BE2C (cell line): ENCODE data around the gene STK32A.

ENCODE experiments used
- DNase-seq: peaks from one replicate; pipeline ENCODE4 v3.0.0-alpha.2; 2020
- H3K27me3 ChIP-seq: fragments of 250-450 bp; sonication (Bioruptor Pico); 2 replicates; pipeline ENCODE4 v1.5.1; 2020; ENCODE audit warnings: mild to moderate bottlenecking
- H3K36me3 ChIP-seq: fragments of 250-450 bp; sonication (Bioruptor Pico); 2 replicates; pipeline ENCODE4 v1.5.1; 2020; ENCODE audit warnings: mild to moderate bottlenecking
- H3K4me1 ChIP-seq: fragments of 250-450 bp; sonication (Bioruptor Pico); 2 replicates; pipeline ENCODE4 v1.5.1; 2020
- H3K4me3 ChIP-seq: 2 replicates; pipeline ENCODE4 v1.5.1; 2011; ENCODE audit warnings: low read depth, low read length
- H3K9me3 ChIP-seq: fragments of 250-450 bp; sonication (Bioruptor Pico); 2 replicates; pipeline ENCODE4 v1.5.1; 2020
- CTCF ChIP-seq: IDR thresholded peaks from 2 replicates; pipeline ENCODE4 v1.5.1; 2012; ENCODE audit warnings: mild to moderate bottlenecking, low read depth, low read length

Gene STK32A

GRCh38 chr5:147245381-147246165, 10.7 kb downstream of the STK32A start:
- Histone ChIP-seq H3K27me3 (no peaks in the 10 kb centered on the region), H3K9me3 (no peaks in the 10 kb centered on the region), H3K4me1 (no peaks in the 10 kb centered on the region), H3K4me3 (no peak overlapping the region), H3K36me3 (no peaks in the 10 kb centered on the region)
- no peak for DNase-seq
- no peak for TF ChIP-seq CTCF

- DNase-seq: no peak
- H3K27me3 ChIP-seq: no peaks in the 10 kb centered on the region
- H3K4me1 ChIP-seq: no peaks in the 10 kb centered on the region
- TF ChIP-seq CTCF: no peak
- H3K9me3 ChIP-seq: no peaks in the 10 kb centered on the region
- H3K36me3 ChIP-seq: no peaks in the 10 kb centered on the region
- no peak overlapping the region for H3K4me3 ChIP-seq
These were observed 13.7 kb downstream of the STK32A start for GRCh38 chr5:147248561-147248960.

GRCh38 chr5:147259837-147260236, 25.0 kb downstream of the STK32A start:
- DNase-seq: no peak
- no peaks in the 10 kb centered on the region for H3K4me1 ChIP-seq
- no peaks in the 10 kb centered on the region; the same call in 1 of the 2 replicates for H3K9me3 ChIP-seq
- H3K36me3 ChIP-seq: no peaks in the 10 kb centered on the region
- H3K27me3 ChIP-seq: peaks cover 23% of the 10 kb centered on the region
- no peak for TF ChIP-seq CTCF
- no peak overlapping the region for H3K4me3 ChIP-seq

- no peak for DNase-seq
- TF ChIP-seq CTCF: no peak
- Histone ChIP-seq H3K4me3 (no peak overlapping the region), H3K4me1 (no peaks in the 10 kb centered on the region), H3K9me3 (no peaks in the 10 kb centered on the region; the same call in 1 of the 2 replicates), H3K27me3 (peaks cover 17% of the 10 kb centered on the region), H3K36me3 (no peaks in the 10 kb centered on the region)
These were observed 32.4 kb downstream of the STK32A start for GRCh38 chr5:147267082-147267832.

DNA sequence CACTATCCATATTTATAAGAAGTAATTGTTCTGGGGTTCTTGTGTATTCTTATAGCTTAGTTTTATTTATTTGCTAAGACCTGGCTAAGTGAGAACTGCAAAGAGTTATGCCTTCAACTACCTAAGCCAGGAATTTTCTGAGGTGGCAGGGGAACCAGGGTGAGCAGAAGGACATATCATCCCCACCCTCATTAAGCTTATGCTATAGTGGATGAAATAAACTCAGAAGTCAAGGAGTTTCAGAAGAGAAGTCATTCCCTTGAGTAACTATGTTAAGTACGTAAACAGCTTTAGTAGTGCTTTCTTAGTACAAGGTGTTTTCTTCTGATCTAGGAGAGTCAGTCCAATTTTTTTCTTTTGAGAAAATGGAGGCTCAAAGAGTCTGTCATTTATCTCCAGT, 41.7 kb downstream of the STK32A start:
- no peak for TF ChIP-seq CTCF
- no peaks in the 10 kb centered on the region for H3K36me3 ChIP-seq
- H3K9me3 ChIP-seq: no peaks in the 10 kb centered on the region
- H3K4me3 ChIP-seq: no peak overlapping the region
- no peaks in the 10 kb centered on the region for H3K27me3 ChIP-seq
- no peak for DNase-seq
- no peaks in the 10 kb centered on the region for H3K4me1 ChIP-seq

DNA sequence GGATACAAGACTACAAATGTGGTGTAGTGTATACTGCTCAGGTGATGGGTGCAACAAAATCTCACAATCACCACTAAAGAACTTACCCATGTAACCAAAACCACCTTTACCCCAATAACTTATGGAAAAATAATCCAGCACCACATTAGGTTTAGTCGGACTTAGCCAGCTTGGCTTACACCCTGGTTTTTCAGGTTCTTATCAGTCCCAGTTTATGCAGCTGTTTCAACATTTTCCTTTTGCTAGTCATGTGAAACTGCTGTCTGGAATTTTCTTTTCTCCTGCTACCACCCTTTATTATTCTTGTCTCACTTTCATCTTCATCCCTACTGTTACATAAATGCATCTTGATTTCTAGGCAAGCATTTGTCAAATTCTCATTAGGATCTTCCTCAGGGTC, 51.5 kb downstream of the STK32A start:
- Histone ChIP-seq H3K36me3 (no peaks in the 10 kb centered on the region), H3K4me1 (no peaks in the 10 kb centered on the region), H3K4me3 (no peak overlapping the region), H3K27me3 (no peaks in the 10 kb centered on the region), H3K9me3 (no peaks in the 10 kb centered on the region)
- no peak for DNase-seq
- no peak for TF ChIP-seq CTCF
